H1 (cell line): ENCODE data around the gene UBE2G2. TPM values are rescaled to one million over a fixed set of nuclear protein-coding genes. Genes with fewer than 3 reads are reported as not detected.

ENCODE experiments used
- CTCF ChIA-PET: fragments of 300-600 bp; sonication (Branson Sonifier 250); formaldehyde crosslinking; loops from one replicate; lab custom pipeline; 2021; ENCODE audit not compliant: partially characterized antibody; lab: Charles Lee
- POLR2A ChIA-PET: fragments of 300-600 bp; sonication (Branson Sonifier 250); formaldehyde crosslinking; loops from one replicate; lab custom pipeline; 2021; ENCODE audit warnings: inconsistent platforms; ENCODE audit not compliant: partially characterized antibody; lab: Charles Lee
- DNase-seq, 2 experiments: peaks; one replicate each; pipeline versions ENCODE4 v3.0.0 to v3.0.0-alpha.2; 2010 to 2022; ENCODE audit warnings: low spot score in 2 of 2, low read depth in 1 of 2, mixed read lengths in 1 of 2
- FAIRE-seq: peaks from 2 replicates; lab custom pipeline; 2011; peaks lifted over from hg19 to GRCh38; lab: Jason Lieb, UNC
- H2AFZ ChIP-seq: 2 replicates; pipeline ENCODE4 v1.8.1; 2012; ENCODE audit warnings: low read length, inconsistent platforms
- H2AK5ac ChIP-seq: 2 replicates; pipeline ENCODE4 v1.6.1; 2013; ENCODE audit warnings: low read depth, low read length
- H2BK120ac ChIP-seq: replicated peaks from 2 replicates; pipeline ENCODE3; 2013; ENCODE audit warnings: low read depth, low read length, inconsistent platforms
- H2BK12ac ChIP-seq: 2 replicates; pipeline ENCODE4 v1.6.1; 2013; ENCODE audit warnings: low read depth, low read length
- H2BK15ac ChIP-seq: 2 replicates; pipeline ENCODE4 v1.6.1; 2013; ENCODE audit warnings: low read length
- H2BK20ac ChIP-seq: 2 replicates; pipeline ENCODE4 v1.6.1; 2013; ENCODE audit warnings: low read length
- H2BK5ac ChIP-seq: 2 replicates; pipeline ENCODE4 v1.6.1; 2013; ENCODE audit warnings: low read depth, low read length
- H3K14ac ChIP-seq: 2 replicates; pipeline ENCODE4 v1.6.1; 2013; ENCODE audit warnings: inconsistent platforms; ENCODE audit not compliant: insufficient read length
- H3K18ac ChIP-seq: 2 replicates; pipeline ENCODE4 v1.6.1; 2013; ENCODE audit warnings: low read length; ENCODE audit errors: extremely low read depth
- H3K23ac ChIP-seq: 2 replicates; pipeline ENCODE4 v1.6.1; 2013; ENCODE audit warnings: inconsistent platforms; ENCODE audit not compliant: insufficient read length
- H3K23me2 ChIP-seq: 2 replicates; pipeline ENCODE4 v1.6.1; 2013; ENCODE audit warnings: low read depth, low read length
- H3K27ac ChIP-seq: 2 replicates; pipeline ENCODE4 v1.6.1; 2011; ENCODE audit warnings: low read depth, low read length, inconsistent platforms
- H3K27me3 ChIP-seq, 4 experiments: replicated peaks in 1 of 4; 1 replicate in 1 of 4; 2 replicates in 3 of 4; pipeline versions ENCODE4 v1.6.1 to v1.8.1; 2011 to 2013; ENCODE audit warnings: low read length in 3 of 4, mild to moderate bottlenecking in 3 of 4, inconsistent platforms in 2 of 4, mixed read lengths in 2 of 4, moderate library complexity in 1 of 4; ENCODE audit not compliant: control insufficient read depth in 3 of 4, insufficient read depth in 3 of 4; ENCODE audit errors: extremely low read depth in 1 of 4
- H3K36me3 ChIP-seq, 4 experiments: 2 replicates each; pipeline versions ENCODE4 v1.6.1 to v1.8.1; 2011 to 2013; ENCODE audit warnings: mild to moderate bottlenecking in 4 of 4, low read length in 3 of 4, moderate library complexity in 2 of 4, control low read depth in 1 of 4, inconsistent platforms in 1 of 4; ENCODE audit not compliant: insufficient read depth in 4 of 4, control insufficient read depth in 2 of 4
- H3K4ac ChIP-seq: replicated peaks from 2 replicates; pipeline ENCODE3; 2013; ENCODE audit warnings: low read length, low read depth, mixed read lengths, inconsistent platforms; ENCODE audit not compliant: insufficient read length
- H3K4me1 ChIP-seq, 4 experiments: replicated peaks in 1 of 4; 1 replicate in 1 of 4; 2 replicates in 3 of 4; pipeline versions ENCODE4 v1.6.1 to v1.8.1; 2011 to 2013; ENCODE audit warnings: low read length in 3 of 4, inconsistent platforms in 2 of 4, mixed read lengths in 1 of 4; ENCODE audit not compliant: insufficient read depth in 4 of 4, control insufficient read depth in 3 of 4
- H3K4me2 ChIP-seq, 2 experiments: 2 replicates each; pipeline versions ENCODE4 v1.6.1 to v1.8.1; 2011 to 2013; ENCODE audit warnings: low read depth in 2 of 2, low read length in 2 of 2, control low read depth in 1 of 2, inconsistent platforms in 1 of 2, mild to moderate bottlenecking in 1 of 2; ENCODE audit not compliant: insufficient read depth in 1 of 2
- H3K4me3 ChIP-seq, 4 experiments: fragments of 200-600, 300-600 bp in 1 of 4; sonication (generic), shearing (Covaris generic), sonication (Bioruptor Twin) in 1 of 4; 2 replicates each; pipeline versions ENCODE4 v1.5.1 to v1.8.1; 2011 to 2016; ENCODE audit warnings: low read length in 4 of 4, low read depth in 3 of 4, control low read depth in 2 of 4, inconsistent platforms in 2 of 4, mild to moderate bottlenecking in 2 of 4, mixed read lengths in 1 of 4, moderate library complexity in 1 of 4; ENCODE audit not compliant: insufficient read depth in 2 of 4; ENCODE audit errors: extremely low read depth in 1 of 4
- H3K56ac ChIP-seq: replicated peaks from 2 replicates; pipeline ENCODE3; 2013; ENCODE audit warnings: low read depth, mild to moderate bottlenecking, mixed read lengths, low read length, inconsistent platforms; ENCODE audit not compliant: insufficient read length
- H3K79me1 ChIP-seq: 2 replicates; pipeline ENCODE4 v1.6.1; 2013; ENCODE audit warnings: low read depth, low read length, control low read depth
- H3K79me2 ChIP-seq, 2 experiments: 2 replicates each; pipeline versions ENCODE4 v1.6.1 to v1.8.1; 2012 to 2013; ENCODE audit warnings: low read length in 2 of 2, mild to moderate bottlenecking in 2 of 2, inconsistent platforms in 1 of 2; ENCODE audit not compliant: insufficient read depth in 2 of 2, control insufficient read depth in 1 of 2
- H3K9ac ChIP-seq, 4 experiments: replicated peaks in 1 of 4; 1 replicate in 1 of 4; 2 replicates in 3 of 4; pipeline versions ENCODE4 v1.6.1 to v1.8.1; 2011 to 2013; ENCODE audit warnings: low read depth in 3 of 4, low read length in 3 of 4, control low read depth in 2 of 4, mild to moderate bottlenecking in 2 of 4, moderate library complexity in 2 of 4, inconsistent platforms in 1 of 4; ENCODE audit errors: extremely low read depth in 1 of 4
- H3K9me3 ChIP-seq, 2 experiments: 2 replicates each; pipeline versions ENCODE4 v1.6.1 to v1.8.1; 2012 to 2013; ENCODE audit warnings: mild to moderate bottlenecking in 2 of 2, moderate library complexity in 2 of 2, control low read depth in 1 of 2, inconsistent platforms in 1 of 2, low read depth in 1 of 2, low read length in 1 of 2, mixed read lengths in 1 of 2; ENCODE audit not compliant: insufficient read depth in 2 of 2
- H4K20me1 ChIP-seq, 2 experiments: replicated peaks in 1 of 2; 2 replicates each; pipeline versions ENCODE3 to v1.8.1; 2011 to 2013; ENCODE audit warnings: inconsistent platforms in 2 of 2, low read length in 2 of 2, mild to moderate bottlenecking in 1 of 2; ENCODE audit not compliant: insufficient read depth in 2 of 2, control insufficient read depth in 1 of 2
- H4K5ac ChIP-seq: 2 replicates; pipeline ENCODE4 v1.6.1; 2013; ENCODE audit warnings: low read length, low read depth, mixed read lengths, inconsistent platforms; ENCODE audit not compliant: insufficient read length
- H4K8ac ChIP-seq: 2 replicates; pipeline ENCODE4 v1.8.0; 2013; ENCODE audit warnings: mild to moderate bottlenecking, moderate library complexity, low read length, inconsistent platforms; ENCODE audit not compliant: insufficient read depth; ENCODE audit errors: extremely low read depth
- H4K91ac ChIP-seq: replicated peaks from 2 replicates; pipeline ENCODE3; 2013; ENCODE audit warnings: low read length, mixed read lengths, inconsistent platforms; ENCODE audit not compliant: insufficient read length
- BRCA1 ChIP-seq: IDR thresholded peaks from 2 replicates; pipeline ENCODE4 v1.6.1; 2012; ENCODE audit warnings: low read depth, low read length, improper control_type of control experiment
- CHD1 ChIP-seq: IDR thresholded peaks from 2 replicates; pipeline ENCODE4 v1.6.1; 2012; ENCODE audit warnings: low read depth, low read length, improper control_type of control experiment
- CTBP2 ChIP-seq: IDR thresholded peaks from 2 replicates; pipeline ENCODE4 v1.7.0; 2011; ENCODE audit warnings: borderline replicate concordance, mild to moderate bottlenecking, moderate library complexity, mixed read lengths, low read length; ENCODE audit not compliant: insufficient read depth, insufficient read length
- EP300 ChIP-seq, 2 experiments: IDR thresholded peaks; 1 replicate in 1 of 2; 2 replicates in 1 of 2; pipeline ENCODE4 v1.6.1; 2011 to 2012; ENCODE audit warnings: low read depth in 2 of 2, low read length in 2 of 2, mild to moderate bottlenecking in 2 of 2, borderline replicate concordance in 1 of 2, inconsistent platforms in 1 of 2, moderate library complexity in 1 of 2
- HDAC2 ChIP-seq, 2 experiments: fragments of 300-600 bp in 1 of 2; sonication (generic) in 1 of 2; IDR thresholded peaks; 2 replicates each; pipeline ENCODE4 v1.6.1; 2011 to 2012; ENCODE audit warnings: low read depth in 2 of 2, low read length in 2 of 2, mild to moderate bottlenecking in 2 of 2, moderate library complexity in 2 of 2, borderline replicate concordance in 1 of 2, inconsistent platforms in 1 of 2
- HDAC6 ChIP-seq: IDR thresholded peaks from one replicate; pipeline ENCODE4 v1.7.1; 2012; ENCODE audit warnings: low read depth, mild to moderate bottlenecking, inconsistent platforms, low read length, moderate library complexity
- NANOG ChIP-seq: IDR thresholded peaks from 2 replicates; pipeline ENCODE4 v1.6.1; 2011; ENCODE audit warnings: low read length, low read depth, mild to moderate bottlenecking, inconsistent platforms; ENCODE audit not compliant: insufficient read depth, poor library complexity, severe bottlenecking
- POLR2AphosphoS5 ChIP-seq: IDR thresholded peaks from 2 replicates; pipeline ENCODE4 v1.6.1; 2011; ENCODE audit warnings: low read depth, low read length
- POU5F1 ChIP-seq: IDR thresholded peaks from 2 replicates; pipeline ENCODE4 v1.6.1; 2011; ENCODE audit warnings: low read depth, mild to moderate bottlenecking, low read length, moderate library complexity
- SIRT6 ChIP-seq: IDR thresholded peaks from one replicate; pipeline ENCODE4 v1.7.1; 2012; ENCODE audit warnings: low read length, inconsistent platforms
- TBP ChIP-seq: IDR thresholded peaks from 2 replicates; pipeline ENCODE4 v1.6.1; 2011; ENCODE audit warnings: low read depth, low read length, improper control_type of control experiment
- TCF12 ChIP-seq: IDR thresholded peaks from 2 replicates; pipeline ENCODE4 v1.6.1; 2011; ENCODE audit warnings: low read depth, mild to moderate bottlenecking, low read length
- WGBS, 2 experiments: shearing (Covaris generic) in 1 of 2; methylation state at CpG; one replicate each; pipeline versions ENCODE4 v1.1.6 to v1.1.7; 2013 to 2015; ENCODE audit warnings: low lambda C conversion rate in 2 of 2, mixed read lengths in 2 of 2, inconsistent platforms in 1 of 2, low coverage in 1 of 2, missing lambda C conversion rate in 1 of 2; ENCODE audit not compliant: insufficient replicate concordance in 2 of 2, insufficient coverage in 1 of 2, insufficient read length in 1 of 2; ENCODE audit errors: extremely low coverage in 1 of 2, missing lambda C conversion rate in 1 of 2; 5-methylcytosine and 5-hydroxymethylcytosine counted together
- polyA plus RNA-seq, 7 experiments: library from polyadenylated mRNA; depleted of rRNA in 3 of 7; stranded (reverse) in 5 of 7; unstranded in 2 of 7; fragments of >200 nt in 5 of 7; fragments of 200-250 nt in 2 of 7; gene quantifications; 1 replicate in 5 of 7; 2 replicates in 1 of 7; 4 replicates in 1 of 7; pipeline versions ENCODE4 v1.2.1 to v1.2.3, GENCODE V29; 2011 to 2013; ENCODE audit warnings: missing spikeins in 2 of 7, mixed read lengths in 2 of 7
- total RNA-seq: library from RNA; stranded (reverse); fragmentation: NEBNext Ultra II Directional; extraction: Animal tissue kit (Norgen Biotek cat#: 25700); gene quantifications from 2 replicates; pipeline ENCODE4 v1.2.1, GENCODE V29; 2021
- TF ChIP-seq, protein P1 (sequence below): IDR thresholded peaks from 2 replicates; pipeline ENCODE4 v1.6.1; 2011; ENCODE audit warnings: low read depth, mild to moderate bottlenecking, low read length; ENCODE audit not compliant: insufficient read depth

UBE2G2 gene
- total and polyA plus RNA-seq, 2 of the 8 experiments (the other 6 are each of a cell fraction or from before 2014, with no cell fraction given): 96.3 to 101 TPM

DNA sequence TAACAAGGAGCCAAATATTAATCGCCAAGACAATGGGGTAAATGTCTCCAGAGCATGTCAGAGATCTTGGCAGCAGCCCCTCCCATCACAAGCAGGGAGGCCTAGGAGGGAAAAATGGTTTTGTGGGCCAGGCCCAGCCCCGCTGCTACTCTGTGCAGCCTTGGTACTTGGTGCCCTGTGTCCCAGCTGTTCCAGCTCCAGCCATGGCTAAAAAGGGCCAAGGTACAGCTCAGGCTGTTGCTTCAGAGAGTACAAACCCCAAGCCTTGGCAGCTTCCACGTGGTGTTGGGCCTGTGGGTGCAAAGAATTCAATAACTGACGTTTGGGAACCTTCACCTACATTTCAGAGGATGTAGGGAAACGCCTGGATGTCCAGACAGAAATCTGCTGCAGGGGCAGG, 10.4 kb downstream of the UBE2G2 start:
- Histone ChIP-seq H4K8ac (no peak overlapping the region), H3K9me3 (no peaks in the 10 kb centered on the region), H2BK20ac (no peak overlapping the region), H3K4me1 (peaks cover 0 to 5% (median 4%) of the 10 kb centered on the region in 4 experiments; a peak in 3 of 7 replicates), H2BK12ac (no peak overlapping the region), H3K79me1 (peaks cover 10% of the 10 kb centered on the region), H2BK5ac (no peak overlapping the region), H3K79me2 (peaks cover 13 to 93% of the 10 kb centered on the region in 2 experiments; a peak in 3 of 4 replicates), H2AFZ (no peak overlapping the region), H4K20me1 (peaks cover 5 to 9% of the 10 kb centered on the region in 2 experiments), H3K18ac (no peak overlapping the region), H3K23ac (no peak overlapping the region), H2BK120ac (no peak overlapping the region), H3K14ac (no peak overlapping the region), H2BK15ac (no peak overlapping the region), H3K4me2 (no peak overlapping the region), H3K27me3 (no peaks in the 10 kb centered on the region), H2AK5ac (no peak overlapping the region), H3K4ac (no peak overlapping the region), H3K27ac (no peak overlapping the region), H4K5ac (no peak overlapping the region), H3K23me2 (no peaks in the 10 kb centered on the region), H4K91ac (no peak overlapping the region), H3K56ac (no peak overlapping the region), H3K9ac (no peak overlapping the region), H3K4me3 (no peak overlapping the region), H3K36me3 (peaks cover 0 to 6% (median 4%) of the 10 kb centered on the region in 4 experiments; a peak in 3 of 8 replicates)
- WGBS, 2 experiments: 82% methylated on average over 5 of the region's 5 CpGs; no CpG with 5 or more reads in 1 of the 2 experiments
- no peak for DNase-seq
- CTCF ChIA-PET: interaction anchor here (0.8 to 1.5 kb wide), 4 partner anchors 9 to 281 kb away, joined by 3 to 6 read pairs (median 4); no protein-coding TSS in a partner anchor
- FAIRE-seq: no peak
- POLR2A ChIA-PET: no interaction called here
- no peak for TF ChIP-seq BRCA1
- no peak for TF ChIP-seq TCF12
- no peak for TF ChIP-seq NANOG
- no peak for TF ChIP-seq HDAC6
- no peak for TF ChIP-seq TBP
- no peak for TF ChIP-seq CTBP2
- TF ChIP-seq CHD1: no peak
- no peak for TF ChIP-seq EP300 (IDR thresholded peaks at IDR 0.05; ENCODE audit: borderline replicate concordance in 1 of 2, low read depth in 2 of 2, low read length in 2 of 2)
- TF ChIP-seq POU5F1: no peak
- TF ChIP-seq HDAC2 (IDR thresholded peaks at IDR 0.05; ENCODE audit: borderline replicate concordance in 1 of 2, low read depth in 2 of 2, low read length in 2 of 2): no peak
- TF ChIP-seq, protein P1, sequence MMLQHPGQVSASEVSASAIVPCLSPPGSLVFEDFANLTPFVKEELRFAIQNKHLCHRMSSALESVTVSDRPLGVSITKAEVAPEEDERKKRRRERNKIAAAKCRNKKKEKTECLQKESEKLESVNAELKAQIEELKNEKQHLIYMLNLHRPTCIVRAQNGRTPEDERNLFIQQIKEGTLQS: no peak
- TF ChIP-seq POLR2AphosphoS5: no peak
- no peak for TF ChIP-seq SIRT6
